HG03439 (cell line): Measurements from ENCODE around the gene SLC22A23.

Source experiments
- ATAC-seq: cut with Tn5 transposase; IDR thresholded peaks from one replicate; pipeline ENCODE4 v1.9.1; 2021; ENCODE audit warnings: mild to moderate bottlenecking, moderate library complexity; ENCODE audit not compliant: unreplicated experiment

SLC22A23 gene

GRCh38 chr6:3231247-3232016, 225.4 kb downstream of the SLC22A23 start:
- ATAC-seq = no peak

- no peak for ATAC-seq
Observed at GRCh38 chr6:3230900-3231246, 226.0 kb downstream of the SLC22A23 start.

GRCh38 chr6:3230256-3230882, 226.5 kb downstream of the SLC22A23 start:
- ATAC-seq = no peak

GRCh38 chr6:3229566-3230178, 227.2 kb downstream of the SLC22A23 start:
- ATAC-seq = no peak

GRCh38 chr6:3228771-3229565, 227.9 kb downstream of the SLC22A23 start:
- no peak for ATAC-seq

GRCh38 chr6:3228046-3228671, 228.7 kb downstream of the SLC22A23 start:
- ATAC-seq = no peak

GRCh38 chr6:3227363-3228045, 229.3 kb downstream of the SLC22A23 start, which contains the start of gene TUBB2B:
TUBB2B (minus strand) TSS chr6:3227653; CDS start chr6:3227543, 110 bp downstream.
- ATAC-seq = no peak

- no peak for ATAC-seq
Observed at GRCh38 chr6:3226481-3227362, 230.1 kb downstream of the SLC22A23 start.

GRCh38 chr6:3226042-3226441, 230.8 kb downstream of the SLC22A23 start:
- ATAC-seq = no peak

GRCh38 chr6:3222506-3223038, 234.3 kb downstream of the SLC22A23 start:
- no peak for ATAC-seq

- no peak for ATAC-seq
Observed at GRCh38 chr6:3221578-3221977, 235.3 kb downstream of the SLC22A23 start.

GRCh38 chr6:3220366-3220765, 236.5 kb downstream of the SLC22A23 start:
- no peak for ATAC-seq
